SK-N-MC (cell line): ENCODE data around the gene FKBP1A.

ENCODE experiments used
- EZH2 ChIP-seq: fragments of 200-600 bp; sonication (generic); IDR thresholded peaks from one replicate; pipeline ENCODE4 v1.6.1; 2017; ENCODE audit warnings: antibody characterized with exemption
- POLR2AphosphoS5 ChIP-seq: IDR thresholded peaks from 2 replicates; pipeline ENCODE4 v1.6.1; 2012; ENCODE audit warnings: mild to moderate bottlenecking, low read depth, low read length, borderline replicate concordance

DNA sequence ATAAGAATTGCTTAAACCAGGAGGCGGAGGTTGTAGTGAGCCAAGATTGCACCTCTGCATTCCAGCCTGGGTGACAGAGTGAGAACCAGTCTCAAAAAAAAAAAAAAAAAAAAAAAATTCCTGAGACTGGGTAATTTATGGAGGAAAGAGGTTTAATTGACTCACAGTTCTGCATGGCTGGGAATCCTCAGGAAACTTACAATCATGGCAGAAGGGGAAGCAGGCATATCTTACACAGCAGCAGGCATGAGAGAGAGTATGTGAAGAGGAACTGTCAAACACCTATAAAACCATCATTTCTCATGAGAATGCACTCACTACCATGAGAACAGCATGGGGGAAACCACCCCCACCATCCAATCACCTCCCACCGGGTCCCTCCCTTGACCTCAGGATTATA lies 1.8 kb upstream of the FKBP1A start:
- TF ChIP-seq EZH2 (no peak), POLR2AphosphoS5 (no peak)
